Epithelial cell of esophagus (primary cell): ENCODE data around the gene GPR152.

Experiments
- DNase-seq: peaks from one replicate; pipeline ENCODE4 v3.0.0; 2010; ENCODE audit warnings: low read depth
- H3K4me3 ChIP-seq: 2 replicates; pipeline ENCODE4 v1.5.1; 2011; ENCODE audit warnings: mild to moderate bottlenecking, low read length, control low read depth
- TF ChIP-seq, protein P1 (sequence below): IDR thresholded peaks from 2 replicates; pipeline ENCODE4 v1.5.1; 2011; ENCODE audit warnings: low read depth, mild to moderate bottlenecking, low read length, control low read depth, inconsistent platforms; ENCODE audit not compliant: insufficient read depth; ENCODE audit errors: missing control alignments

The GPR152 gene

GRCh38 chr11:67440229-67441097 lies 12.1 kb downstream of the GPR152 start:
- no peak for DNase-seq
- TF ChIP-seq, protein P1, sequence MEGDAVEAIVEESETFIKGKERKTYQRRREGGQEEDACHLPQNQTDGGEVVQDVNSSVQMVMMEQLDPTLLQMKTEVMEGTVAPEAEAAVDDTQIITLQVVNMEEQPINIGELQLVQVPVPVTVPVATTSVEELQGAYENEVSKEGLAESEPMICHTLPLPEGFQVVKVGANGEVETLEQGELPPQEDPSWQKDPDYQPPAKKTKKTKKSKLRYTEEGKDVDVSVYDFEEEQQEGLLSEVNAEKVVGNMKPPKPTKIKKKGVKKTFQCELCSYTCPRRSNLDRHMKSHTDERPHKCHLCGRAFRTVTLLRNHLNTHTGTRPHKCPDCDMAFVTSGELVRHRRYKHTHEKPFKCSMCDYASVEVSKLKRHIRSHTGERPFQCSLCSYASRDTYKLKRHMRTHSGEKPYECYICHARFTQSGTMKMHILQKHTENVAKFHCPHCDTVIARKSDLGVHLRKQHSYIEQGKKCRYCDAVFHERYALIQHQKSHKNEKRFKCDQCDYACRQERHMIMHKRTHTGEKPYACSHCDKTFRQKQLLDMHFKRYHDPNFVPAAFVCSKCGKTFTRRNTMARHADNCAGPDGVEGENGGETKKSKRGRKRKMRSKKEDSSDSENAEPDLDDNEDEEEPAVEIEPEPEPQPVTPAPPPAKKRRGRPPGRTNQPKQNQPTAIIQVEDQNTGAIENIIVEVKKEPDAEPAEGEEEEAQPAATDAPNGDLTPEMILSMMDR: no peak
- H3K4me3 ChIP-seq: no peak overlapping the region

DNA sequence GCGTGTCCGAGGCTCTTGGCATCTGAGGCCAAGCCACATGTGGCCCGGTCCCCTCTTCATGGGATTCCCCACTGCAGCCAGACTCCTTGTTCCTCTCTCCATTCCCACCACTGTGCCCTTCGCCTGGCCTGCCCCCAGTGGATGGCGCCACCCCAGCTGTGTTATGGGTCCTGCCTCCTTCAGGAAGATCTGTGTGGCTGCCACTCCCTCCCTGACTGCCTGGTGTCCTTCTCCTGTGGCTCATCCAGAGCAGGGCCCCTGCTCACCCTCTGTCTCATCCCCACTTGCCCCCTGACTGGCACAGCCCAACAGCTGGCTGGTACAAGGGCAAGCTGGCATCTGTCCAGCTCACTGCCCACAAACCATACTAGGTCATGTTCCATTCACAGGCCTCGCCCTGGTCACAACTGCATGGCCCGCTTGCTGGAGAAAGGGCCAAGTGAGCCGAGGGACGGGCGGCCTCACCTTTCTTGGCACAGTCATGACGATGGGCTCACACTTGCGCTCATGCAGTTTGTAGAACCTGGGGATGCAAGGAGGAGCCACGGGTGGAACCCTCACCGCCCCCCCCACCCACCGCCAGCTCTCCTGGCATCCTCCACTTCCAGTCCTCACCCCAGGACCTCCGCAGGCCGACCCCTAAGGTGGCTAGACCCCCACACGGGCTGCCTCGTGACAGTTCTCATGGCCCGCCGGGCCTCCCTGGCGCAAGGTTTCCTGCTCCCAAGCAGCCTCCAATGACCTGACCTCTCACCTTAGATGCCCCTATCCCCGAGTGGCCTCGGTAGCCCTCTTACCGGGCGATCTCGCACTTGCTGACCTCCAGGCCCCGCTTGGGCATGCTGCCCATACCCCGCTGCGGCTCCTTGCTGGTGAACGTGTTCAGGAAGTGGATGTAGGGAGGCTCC lies 13.0 kb downstream of the GPR152 start:
- H3K4me3 ChIP-seq: no peak overlapping the region
- TF ChIP-seq, protein P1: peak; percentile 34
- peak; percentile 53 for DNase-seq

DNA sequence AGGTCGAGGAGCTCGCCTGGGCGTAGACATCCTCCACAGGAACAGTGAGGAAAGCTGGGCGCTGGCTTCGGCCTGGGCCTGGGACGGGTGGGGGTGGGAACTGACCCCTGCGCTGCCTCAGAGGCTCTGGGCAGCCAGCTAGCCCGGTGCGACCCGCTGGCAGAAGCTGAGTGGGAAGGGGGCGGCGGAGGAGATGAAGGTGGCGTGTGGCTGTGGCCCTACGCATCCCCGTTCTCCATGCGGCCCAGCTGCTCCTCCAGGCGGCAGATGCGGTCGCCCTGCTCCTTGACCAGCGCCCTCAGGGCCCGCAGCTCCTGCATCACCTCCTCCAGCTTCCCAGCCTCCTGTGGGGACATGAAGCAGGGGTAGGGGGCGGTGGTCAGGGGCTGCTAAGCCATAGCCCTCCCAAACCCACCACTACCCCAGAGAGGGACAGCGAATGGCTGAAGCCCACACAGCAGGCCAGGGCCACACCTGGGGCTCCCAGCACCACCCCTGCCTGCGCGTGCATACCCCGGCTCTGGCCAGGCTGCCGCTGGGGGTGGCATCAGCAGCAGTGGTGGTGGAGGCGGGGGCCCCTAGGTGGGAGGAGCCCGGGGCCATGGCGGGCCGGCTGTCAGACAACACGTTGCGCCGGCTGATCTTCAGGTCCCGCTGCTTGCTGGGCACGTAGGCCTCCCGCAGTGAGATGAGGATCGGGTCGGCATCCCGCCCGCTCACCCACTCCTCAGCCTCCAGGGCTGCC lies 14.2 kb downstream of the GPR152 start:
- H3K4me3 ChIP-seq: no peak overlapping the region
- TF ChIP-seq, protein P1: no peak
- DNase-seq: no peak

GRCh38 chr11:67437809-67438157 lies 14.7 kb downstream of the GPR152 start:
- TF ChIP-seq, protein P1: no peak
- DNase-seq: no peak
- no peak overlapping the region for H3K4me3 ChIP-seq

DNA sequence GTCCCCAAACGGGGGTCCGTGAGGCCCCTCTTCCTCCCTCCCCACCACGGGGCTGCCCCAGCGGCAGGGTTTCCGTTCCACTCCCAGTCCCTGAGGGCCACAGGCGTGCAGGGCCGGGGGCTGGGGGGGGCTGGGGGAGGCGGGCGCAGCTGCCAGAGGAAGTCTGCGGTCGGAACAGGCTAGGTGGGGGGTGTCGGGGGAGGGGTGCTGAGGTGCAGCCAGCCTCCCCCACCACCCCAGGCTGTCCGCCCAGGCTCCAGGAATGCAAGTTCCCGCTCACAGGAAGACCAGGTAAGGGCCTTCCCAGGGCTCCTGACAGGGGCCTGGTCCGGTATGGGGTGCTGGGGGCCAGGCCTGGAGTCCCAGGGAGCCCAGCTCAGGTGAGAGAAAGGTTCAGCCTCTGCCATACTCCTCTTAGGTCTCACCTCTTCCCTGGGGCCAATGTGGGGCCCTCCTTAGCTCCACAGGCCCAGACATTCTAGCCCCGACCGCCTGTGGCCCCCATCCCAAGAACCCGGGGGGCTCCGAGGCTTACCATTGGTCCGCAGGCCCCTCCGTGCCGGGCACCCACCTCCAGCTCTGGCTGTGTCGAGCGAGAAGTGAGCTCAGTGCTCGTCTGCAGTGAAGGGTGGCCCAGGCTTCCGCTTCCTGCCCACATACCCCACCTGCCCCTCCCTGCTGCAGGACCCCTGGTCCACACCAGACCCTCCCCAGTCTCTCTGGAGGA lies 15.3 kb downstream of the GPR152 start, which contains the start of gene PTPRCAP:
Gene PTPRCAP, minus strand, starts transcription at position 601 of the 727 bp plus-strand sequence. Its CDS starts 63 bp downstream, at position 538.
- H3K4me3 ChIP-seq: no peak within 1 kb of the TSS
- DNase-seq: no peak
- TF ChIP-seq, protein P1: no peak
